Kidney (tissue), 14 donors: ENCODE data around the gene DDX24. TPM values are rescaled to one million over a fixed set of nuclear protein-coding genes. Genes with fewer than 3 reads are reported as not detected.

Experiments used
- DNase-seq, 5 donors: peaks; one replicate each; pipeline ENCODE4 v3.0.0-alpha.2; 2013 to 2020
- FAIRE-seq: peaks from 2 replicates; lab custom pipeline; 2012; peaks lifted over from hg19 to GRCh38; lab: Jason Lieb, UNC
- H3K27ac ChIP-seq, 2 donors: one replicate each; pipeline ENCODE4 v1.7.0; 2013; ENCODE audit warnings: low read depth in 2 of 2, low read length in 2 of 2, inconsistent platforms in 1 of 2
- H3K27me3 ChIP-seq: one replicate; pipeline ENCODE4 v1.7.1; 2013; ENCODE audit warnings: low read length, inconsistent platforms; ENCODE audit not compliant: control insufficient read depth, insufficient read depth
- H3K36me3 ChIP-seq, 3 donors: one replicate each; pipeline versions ENCODE4 v1.7.0 to v1.7.1; 2013; ENCODE audit warnings: low read length in 3 of 3, control low read depth in 1 of 3, inconsistent platforms in 1 of 3; ENCODE audit not compliant: insufficient read depth in 3 of 3, control insufficient read depth in 2 of 3
- H3K4me1 ChIP-seq, 3 donors: one replicate each; pipeline versions ENCODE4 v1.7.0 to v1.7.1; 2013; ENCODE audit warnings: low read length in 3 of 3, inconsistent platforms in 1 of 3, low read depth in 1 of 3; ENCODE audit not compliant: control insufficient read depth in 2 of 3, insufficient read depth in 2 of 3
- H3K4me3 ChIP-seq, 3 donors: one replicate each; pipeline versions ENCODE4 v1.7.0 to v1.8.1; 2013; ENCODE audit warnings: low read length in 3 of 3, control low read depth in 1 of 3, inconsistent platforms in 1 of 3
- H3K9ac ChIP-seq, 3 donors: one replicate each; pipeline versions ENCODE4 v1.7.0 to v1.7.1; 2013; ENCODE audit warnings: low read length in 3 of 3, control low read depth in 1 of 3, inconsistent platforms in 1 of 3
- H3K9me3 ChIP-seq, 3 donors: one replicate each; pipeline versions ENCODE4 v1.7.0 to v1.7.1; 2013; ENCODE audit warnings: low read length in 3 of 3, control low read depth in 1 of 3, inconsistent platforms in 1 of 3; ENCODE audit not compliant: control insufficient read depth in 2 of 3, insufficient read depth in 1 of 3
- CTCF ChIP-seq: IDR thresholded peaks from 3 replicates; pipeline ENCODE4 v1.5.1; 2012; ENCODE audit warnings: mild to moderate bottlenecking, moderate library complexity, borderline replicate concordance; ENCODE audit not compliant: insufficient read depth; ENCODE audit errors: extremely low read depth
- intact Hi-C: fragments of 100-400 bp; cut with DNase I; formaldehyde crosslinking; loops from one replicate; pipeline ENCODE4 v1.11.1; 2022
- polyA plus RNA-seq: library from polyadenylated mRNA; stranded (reverse); fragments of 350-450 nt; fragmentation: Illumina TruSeq; extraction: RNeasy Lipid Tissue Mini Kit (QIAGEN cat#74804); gene quantifications from one replicate; pipeline ENCODE4 v1.2.3, GENCODE V29; 2014; ENCODE audit warnings: low read depth, low replicate concordance; ENCODE audit not compliant: insufficient read depth
- total RNA-seq: library from RNA; stranded (reverse); fragmentation: NEBNext Ultra II Directional; extraction: Animal tissue kit (Norgen Biotek cat#: 25700); gene quantifications from one replicate; pipeline ENCODE4 v1.2.1, GENCODE V29; 2021
- donor health status: control.
- donor health status: control.
- donor health status: control.
- donor health status: control.
- donor health status: control.
- donor health status: DM: yes; HTN: yes; CAD: no.
- donor health status: Normal renal cell carcinoma (clear cell type).

DDX24 gene
- total and polyA plus RNA-seq, 2 donors from 2014 or later: 139 to 193 TPM

GRCh38 chr14:94021416-94022157, 59.4 kb downstream of the DDX24 start:
- Histone ChIP-seq H3K27me3 (no peaks in the 10 kb centered on the region), H3K27ac (no peak overlapping the region), H3K4me1 (no peaks in the 10 kb centered on the region), H3K36me3 (no peaks in the 10 kb centered on the region), H3K4me3 (no peak overlapping the region), H3K9me3 (no peaks in the 10 kb centered on the region), H3K9ac (no peak overlapping the region)
- intact Hi-C loops: no loop called here
- DNase-seq (no peak), FAIRE-seq (no peak)
- TF ChIP-seq CTCF: no peak

- H3K9me3 ChIP-seq: no peaks in the 10 kb centered on the region
- FAIRE-seq: no peak
- intact Hi-C loops: no loop called here
Measured at GRCh38 chr14:94021001-94021400, 60.0 kb downstream of the DDX24 start.

GRCh38 chr14:94020267-94020666, 60.7 kb downstream of the DDX24 start:
- Histone ChIP-seq H3K9me3 (no peaks in the 10 kb centered on the region), H3K27ac (no peak overlapping the region), H3K9ac (no peak overlapping the region), H3K36me3 (no peaks in the 10 kb centered on the region), H3K4me3 (no peak overlapping the region), H3K27me3 (no peaks in the 10 kb centered on the region), H3K4me1 (no peaks in the 10 kb centered on the region)
- DNase-seq (no peak), FAIRE-seq (no peak)
- intact Hi-C loops: no loop called here
- TF ChIP-seq CTCF: no peak

More at GRCh38 chr14:94021001-94021400, 60.0 kb downstream of the DDX24 start:
- Histone ChIP-seq H3K27me3 (no peaks in the 10 kb centered on the region), H3K9ac (no peak overlapping the region), H3K4me1 (no peaks in the 10 kb centered on the region), H3K4me3 (no peak overlapping the region), H3K36me3 (no peaks in the 10 kb centered on the region), H3K27ac (no peak overlapping the region)
- TF ChIP-seq CTCF: no peak
- DNase-seq: no peak
